ENCODE data around the gene DLGAP1.
"Not testable (repeated sequence)": the region's sequence is repeated elsewhere in the genome, so short reads cannot be mapped to it uniquely, and the experiment has no call there.

Gene DLGAP1

DNA sequence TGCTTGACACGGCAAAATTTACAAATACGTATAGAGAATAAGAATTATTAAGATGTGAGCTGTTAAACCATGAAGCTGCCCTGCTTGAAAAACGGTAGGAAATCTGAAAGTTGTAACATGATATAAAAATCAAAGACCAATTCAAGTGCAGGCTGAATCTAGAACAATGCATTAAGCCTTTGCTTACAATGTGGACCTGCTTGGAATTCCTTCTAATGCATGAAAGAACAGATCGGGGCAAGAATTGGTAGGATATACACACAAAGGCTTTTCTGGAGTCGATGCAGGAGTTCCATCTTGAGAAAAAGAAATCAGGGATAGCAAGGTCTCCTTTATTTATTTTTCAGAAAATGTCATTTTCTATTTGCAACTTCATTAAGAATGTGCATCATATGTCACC is 136.8 kb downstream of the DLGAP1 start:
- no peak overlapping the region for H3K27ac ChIP-seq (ENCODE audit: low read depth, low read length, poor library complexity, severe bottlenecking)
- H3K79me2 ChIP-seq (ENCODE audit: insufficient read depth, low read length) = no peaks in the 10 kb centered on the region
- no peaks in the 10 kb centered on the region for H4K20me1 ChIP-seq (ENCODE audit: insufficient read depth, low read length)
- H3K4me3 ChIP-seq (ENCODE audit: low read depth, low read length, poor library complexity, severe bottlenecking) = no peak overlapping the region
- H3K4me2 ChIP-seq (ENCODE audit: low read length) = no peak overlapping the region
- TF ChIP-seq, protein P1, sequence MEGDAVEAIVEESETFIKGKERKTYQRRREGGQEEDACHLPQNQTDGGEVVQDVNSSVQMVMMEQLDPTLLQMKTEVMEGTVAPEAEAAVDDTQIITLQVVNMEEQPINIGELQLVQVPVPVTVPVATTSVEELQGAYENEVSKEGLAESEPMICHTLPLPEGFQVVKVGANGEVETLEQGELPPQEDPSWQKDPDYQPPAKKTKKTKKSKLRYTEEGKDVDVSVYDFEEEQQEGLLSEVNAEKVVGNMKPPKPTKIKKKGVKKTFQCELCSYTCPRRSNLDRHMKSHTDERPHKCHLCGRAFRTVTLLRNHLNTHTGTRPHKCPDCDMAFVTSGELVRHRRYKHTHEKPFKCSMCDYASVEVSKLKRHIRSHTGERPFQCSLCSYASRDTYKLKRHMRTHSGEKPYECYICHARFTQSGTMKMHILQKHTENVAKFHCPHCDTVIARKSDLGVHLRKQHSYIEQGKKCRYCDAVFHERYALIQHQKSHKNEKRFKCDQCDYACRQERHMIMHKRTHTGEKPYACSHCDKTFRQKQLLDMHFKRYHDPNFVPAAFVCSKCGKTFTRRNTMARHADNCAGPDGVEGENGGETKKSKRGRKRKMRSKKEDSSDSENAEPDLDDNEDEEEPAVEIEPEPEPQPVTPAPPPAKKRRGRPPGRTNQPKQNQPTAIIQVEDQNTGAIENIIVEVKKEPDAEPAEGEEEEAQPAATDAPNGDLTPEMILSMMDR (IDR thresholded peaks at IDR 0.05; ENCODE audit: low read length) = no peak
- TF ChIP-seq EZH2 (IDR thresholded peaks at IDR 0.05; ENCODE audit: borderline replicate concordance, low read length) = no peak
- H3K9ac ChIP-seq (ENCODE audit: low read length) = no peak overlapping the region
- no peaks in the 10 kb centered on the region for H3K4me1 ChIP-seq (ENCODE audit: insufficient read depth, low read length, severe bottlenecking)
- H3K36me3 ChIP-seq (ENCODE audit: insufficient read depth, low read length) = no peaks in the 10 kb centered on the region
- H3K27me3 ChIP-seq (ENCODE audit: insufficient read depth, low read length) = no peaks in the 10 kb centered on the region
- H3K9me2 ChIP-seq (ENCODE audit: low read depth, low read length) = no peaks in the 10 kb centered on the region
- H3K9me3 ChIP-seq (ENCODE audit: low read length) = no peaks in the 10 kb centered on the region
- H2AFZ ChIP-seq (ENCODE audit: low read length) = no peak overlapping the region
- H3F3A ChIP-seq (ENCODE audit: insufficient read depth, low read length) = no peaks in the 10 kb centered on the region

DNA sequence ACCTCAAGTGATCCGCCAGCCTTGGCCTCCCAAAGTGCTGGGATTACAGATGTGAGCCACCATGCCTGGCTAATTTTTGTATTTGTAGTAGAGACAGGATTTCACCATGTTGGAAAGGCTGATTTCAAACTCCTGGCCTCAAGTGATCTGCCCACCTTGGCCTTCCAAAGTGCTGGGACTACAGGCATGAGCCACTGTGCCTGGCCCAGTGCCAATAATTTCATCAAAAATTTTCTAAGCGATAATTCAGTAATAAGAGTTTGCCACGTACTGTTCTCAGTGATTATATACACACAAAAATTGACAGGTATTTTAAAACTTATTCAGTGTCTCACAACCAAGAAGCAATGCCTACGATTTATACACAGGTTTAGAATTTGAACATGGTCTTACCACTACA is 143.2 kb downstream of the DLGAP1 start:
- H3F3A ChIP-seq (ENCODE audit: insufficient read depth, low read length); H3K9me2 ChIP-seq (ENCODE audit: low read depth, low read length); H3K9me3 ChIP-seq (ENCODE audit: low read length); H3K27me3 ChIP-seq (ENCODE audit: insufficient read depth, low read length); H4K20me1 ChIP-seq (ENCODE audit: insufficient read depth, low read length); H3K4me2 ChIP-seq (ENCODE audit: low read length); H3K9ac ChIP-seq (ENCODE audit: low read length); H3K36me3 ChIP-seq (ENCODE audit: insufficient read depth, low read length); H3K4me3 ChIP-seq (ENCODE audit: low read depth, low read length, poor library complexity, severe bottlenecking); H3K4me1 ChIP-seq (ENCODE audit: insufficient read depth, low read length, severe bottlenecking); H2AFZ ChIP-seq (ENCODE audit: low read length); H3K27ac ChIP-seq (ENCODE audit: low read depth, low read length, poor library complexity, severe bottlenecking); H3K79me2 ChIP-seq (ENCODE audit: insufficient read depth, low read length): not testable (repeated sequence)

DNA sequence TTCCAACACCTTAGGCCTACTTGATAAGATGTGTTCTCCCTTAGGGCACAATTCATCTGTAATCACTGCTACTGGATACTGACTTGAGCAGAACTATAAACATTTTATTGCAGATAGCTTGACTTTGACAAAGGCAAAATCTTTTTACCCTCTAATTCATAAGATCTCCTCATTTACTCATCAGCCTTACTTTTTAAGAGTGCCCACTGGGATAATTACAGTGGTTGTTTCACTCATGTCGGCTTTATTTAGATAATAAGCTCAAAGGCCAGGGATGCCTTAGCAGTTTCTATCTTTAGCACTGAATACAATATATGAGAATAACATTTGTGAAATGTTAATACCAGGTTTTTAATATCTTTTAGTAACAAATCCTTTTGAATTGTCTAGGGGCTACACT is 144.0 kb downstream of the DLGAP1 start:
- H3K4me3 ChIP-seq (ENCODE audit: low read depth, low read length, poor library complexity, severe bottlenecking) = no peak overlapping the region
- H3K36me3 ChIP-seq (ENCODE audit: insufficient read depth, low read length) = no peaks in the 10 kb centered on the region
- no peak overlapping the region for H3K4me2 ChIP-seq (ENCODE audit: low read length)
- TF ChIP-seq, protein P1 (IDR thresholded peaks at IDR 0.05; ENCODE audit: low read length) = no peak
- no peak for TF ChIP-seq EZH2 (IDR thresholded peaks at IDR 0.05; ENCODE audit: borderline replicate concordance, low read length)
- H3K27me3 ChIP-seq (ENCODE audit: insufficient read depth, low read length) = no peaks in the 10 kb centered on the region
- no peak overlapping the region for H3K27ac ChIP-seq (ENCODE audit: low read depth, low read length, poor library complexity, severe bottlenecking)
- H3K79me2 ChIP-seq (ENCODE audit: insufficient read depth, low read length) = no peaks in the 10 kb centered on the region
- no peaks in the 10 kb centered on the region for H3K9me2 ChIP-seq (ENCODE audit: low read depth, low read length)
- no peaks in the 10 kb centered on the region for H4K20me1 ChIP-seq (ENCODE audit: insufficient read depth, low read length)
- no peak overlapping the region for H3K9ac ChIP-seq (ENCODE audit: low read length)
- no peaks in the 10 kb centered on the region for H3F3A ChIP-seq (ENCODE audit: insufficient read depth, low read length)
- no peak overlapping the region for H2AFZ ChIP-seq (ENCODE audit: low read length)
- H3K9me3 ChIP-seq (ENCODE audit: low read length) = no peaks in the 10 kb centered on the region
- H3K4me1 ChIP-seq (ENCODE audit: insufficient read depth, low read length, severe bottlenecking) = no peaks in the 10 kb centered on the region

DNA sequence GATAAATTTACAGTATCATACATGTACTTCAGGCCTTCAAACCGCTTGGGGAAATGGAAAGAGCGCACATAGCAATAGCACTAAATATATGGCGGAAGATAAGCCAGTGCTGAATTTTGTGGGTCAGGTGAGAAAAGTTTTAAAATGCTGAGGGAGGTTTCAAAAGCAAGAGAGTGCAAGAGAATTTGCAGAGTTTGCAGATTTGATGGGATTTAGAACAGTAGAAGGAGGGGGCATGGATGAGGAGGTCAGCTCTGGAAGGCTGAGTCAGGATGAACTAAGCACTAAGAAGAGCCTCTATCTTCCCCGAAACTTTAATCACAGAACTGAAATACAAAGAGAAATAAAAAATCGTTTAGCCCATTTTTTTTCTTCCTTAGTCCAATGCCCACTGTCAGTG is 145.9 kb downstream of the DLGAP1 start:
- no peaks in the 10 kb centered on the region for H3K79me2 ChIP-seq (ENCODE audit: insufficient read depth, low read length)
- H4K20me1 ChIP-seq (ENCODE audit: insufficient read depth, low read length) = no peaks in the 10 kb centered on the region
- H3F3A ChIP-seq (ENCODE audit: insufficient read depth, low read length) = no peaks in the 10 kb centered on the region
- no peak overlapping the region for H3K4me3 ChIP-seq (ENCODE audit: low read depth, low read length, poor library complexity, severe bottlenecking)
- no peak overlapping the region for H3K4me2 ChIP-seq (ENCODE audit: low read length)
- H3K27me3 ChIP-seq (ENCODE audit: insufficient read depth, low read length) = no peaks in the 10 kb centered on the region
- H3K4me1 ChIP-seq (ENCODE audit: insufficient read depth, low read length, severe bottlenecking) = no peaks in the 10 kb centered on the region
- no peak overlapping the region for H2AFZ ChIP-seq (ENCODE audit: low read length)
- no peak overlapping the region for H3K27ac ChIP-seq (ENCODE audit: low read depth, low read length, poor library complexity, severe bottlenecking)
- no peaks in the 10 kb centered on the region for H3K9me3 ChIP-seq (ENCODE audit: low read length)
- H3K9me2 ChIP-seq (ENCODE audit: low read depth, low read length) = no peaks in the 10 kb centered on the region
- no peak overlapping the region for H3K9ac ChIP-seq (ENCODE audit: low read length)
- H3K36me3 ChIP-seq (ENCODE audit: insufficient read depth, low read length) = no peaks in the 10 kb centered on the region
- TF ChIP-seq, protein P1 (IDR thresholded peaks at IDR 0.05; ENCODE audit: low read length) = no peak
- TF ChIP-seq EZH2 (IDR thresholded peaks at IDR 0.05; ENCODE audit: borderline replicate concordance, low read length) = no peak

All from OCI-LY1 (cell line).